BLaER1 treated with 17β-estradiol and CSF1 and Interleukin-3, amounts not matched to agents 10 nM and 100 nM (cell line): Measurements from ENCODE around the gene ARHGAP4.

Experiments used
- H3K27ac ChIP-seq, 11 experiments: shearing (Covaris generic); formaldehyde crosslinking; 2 replicates each; pipeline ENCODE4 v1.8.1; 2022
- H3K27me3 ChIP-seq, 11 experiments: shearing (Covaris generic); formaldehyde crosslinking; 2 replicates each; pipeline ENCODE4 v1.8.1; 2022
- H3K36me3 ChIP-seq, 11 experiments: shearing (Covaris generic); formaldehyde crosslinking; 2 replicates each; pipeline ENCODE4 v1.8.1; 2022
- H3K4me1 ChIP-seq, 10 experiments: shearing (Covaris generic); formaldehyde crosslinking; 2 replicates each; pipeline ENCODE4 v1.8.1; 2022
- H3K4me2 ChIP-seq, 11 experiments: shearing (Covaris generic); formaldehyde crosslinking; 2 replicates each; pipeline ENCODE4 v1.8.1; 2022
- H3K4me3 ChIP-seq, 10 experiments: shearing (Covaris generic); formaldehyde crosslinking; 2 replicates each; pipeline ENCODE4 v1.8.1; 2022
- H3K9ac ChIP-seq, 11 experiments: shearing (Covaris generic); formaldehyde crosslinking; 2 replicates each; pipeline ENCODE4 v1.8.1; 2022
- H3K9me3 ChIP-seq, 11 experiments: shearing (Covaris generic); formaldehyde crosslinking; replicated peaks in 1 of 11; 2 replicates each; pipeline ENCODE4 v1.8.1; 2022
- H4K20me1 ChIP-seq, 11 experiments: shearing (Covaris generic); formaldehyde crosslinking; 2 replicates each; pipeline ENCODE4 v1.8.1; 2022
- Cebpa-rat ChIP-seq, 11 experiments: shearing (Covaris generic); IDR thresholded peaks; 2 replicates each; pipeline ENCODE4 v1.8.1; 2022

Gene ARHGAP4

DNA sequence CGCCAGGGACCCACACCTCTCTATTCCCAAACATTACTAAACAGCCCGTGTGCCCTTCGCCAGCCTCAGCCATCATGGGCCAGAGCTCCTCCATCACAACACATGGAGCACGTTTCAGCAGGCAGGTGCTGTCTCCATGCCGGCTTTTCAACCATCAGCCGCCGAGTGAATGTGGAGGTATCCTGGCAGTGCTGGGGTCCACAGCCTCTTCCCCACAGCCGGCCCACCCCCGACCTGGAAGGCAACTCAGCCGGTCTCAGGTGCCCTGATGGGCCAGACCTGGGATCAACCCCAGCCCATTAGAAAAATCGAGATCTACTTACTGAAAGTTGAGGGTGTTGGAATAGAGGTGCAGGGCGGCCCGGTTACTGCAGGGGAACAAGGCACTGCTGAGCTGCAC lies 5.7 kb upstream of the ARHGAP4 start:
- Histone ChIP-seq H3K36me3 (peaks cover 25 to 42% (median 38%) of the 10 kb centered on the region in 11 experiments; a peak in 21 of 22 replicates), H3K9ac (peak overlapping the region in 8 of 11 experiments; percentile 32 to 99 (median 56); a peak in 9 of 22 replicates), H4K20me1 (peaks cover 74 to 93% (median 86%) of the 10 kb centered on the region in 11 experiments), H3K4me3 (no peak overlapping the region), H3K4me1 (peaks cover 49 to 77% (median 64%) of the 10 kb centered on the region in 10 experiments), H3K27ac (peak overlapping the region in 6 of 11 experiments; percentile 4 to 100 (median 46); a peak in 5 of 22 replicates), H3K4me2 (peak overlapping the region in 8 of 11 experiments; percentile 0 to 96 (median 32); a peak in 6 of 22 replicates), H3K27me3 (peaks cover 60 to 81% (median 70%) of the 10 kb centered on the region in 11 experiments), H3K9me3 (peaks cover 0 to 9% (median 0%) of the 10 kb centered on the region in 11 experiments; a peak in 1 of 22 replicates)
- TF ChIP-seq Cebpa-rat (IDR thresholded peaks at IDR 0.05), result no peak

DNA sequence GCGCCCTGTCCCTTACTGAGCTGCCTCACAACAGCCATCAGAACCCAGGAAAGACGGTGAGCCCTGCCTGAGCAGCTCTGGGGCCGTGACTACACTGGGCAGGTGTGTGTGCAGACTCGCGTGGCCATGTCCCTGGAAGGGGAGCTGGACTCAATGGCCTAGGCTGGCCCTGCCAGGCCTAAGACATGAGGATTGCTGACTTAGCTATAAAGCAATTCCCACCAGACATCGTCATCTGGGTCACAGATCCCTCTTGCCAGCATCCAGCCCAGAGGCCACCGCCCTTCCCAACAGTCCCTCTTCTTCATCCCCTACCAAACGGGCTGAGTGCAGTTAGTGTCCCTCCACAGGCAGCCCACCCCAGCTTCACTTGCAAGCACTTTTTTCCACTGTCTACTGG lies 5.1 kb upstream of the ARHGAP4 start:
- Histone ChIP-seq H3K9ac (peak overlapping the region in 9 of 11 experiments; percentile 32 to 99 (median 63); a peak in 10 of 22 replicates), H3K4me2 (peak overlapping the region in 8 of 11 experiments; percentile 0 to 96 (median 32); a peak in 7 of 22 replicates), H3K9me3 (peaks cover 0 to 13% (median 0%) of the 10 kb centered on the region in 11 experiments; a peak in 3 of 22 replicates), H4K20me1 (peaks cover 80 to 93% (median 88%) of the 10 kb centered on the region in 11 experiments), H3K4me1 (peaks cover 54 to 82% (median 70%) of the 10 kb centered on the region in 10 experiments), H3K27ac (peak overlapping the region in 7 of 11 experiments; percentile 10 to 100 (median 97); a peak in 8 of 22 replicates), H3K36me3 (peaks cover 25 to 42% (median 38%) of the 10 kb centered on the region in 11 experiments; a peak in 21 of 22 replicates), H3K27me3 (peaks cover 57 to 79% (median 64%) of the 10 kb centered on the region in 11 experiments), H3K4me3 (no peak overlapping the region)
- no peak for TF ChIP-seq Cebpa-rat (IDR thresholded peaks at IDR 0.05)

DNA sequence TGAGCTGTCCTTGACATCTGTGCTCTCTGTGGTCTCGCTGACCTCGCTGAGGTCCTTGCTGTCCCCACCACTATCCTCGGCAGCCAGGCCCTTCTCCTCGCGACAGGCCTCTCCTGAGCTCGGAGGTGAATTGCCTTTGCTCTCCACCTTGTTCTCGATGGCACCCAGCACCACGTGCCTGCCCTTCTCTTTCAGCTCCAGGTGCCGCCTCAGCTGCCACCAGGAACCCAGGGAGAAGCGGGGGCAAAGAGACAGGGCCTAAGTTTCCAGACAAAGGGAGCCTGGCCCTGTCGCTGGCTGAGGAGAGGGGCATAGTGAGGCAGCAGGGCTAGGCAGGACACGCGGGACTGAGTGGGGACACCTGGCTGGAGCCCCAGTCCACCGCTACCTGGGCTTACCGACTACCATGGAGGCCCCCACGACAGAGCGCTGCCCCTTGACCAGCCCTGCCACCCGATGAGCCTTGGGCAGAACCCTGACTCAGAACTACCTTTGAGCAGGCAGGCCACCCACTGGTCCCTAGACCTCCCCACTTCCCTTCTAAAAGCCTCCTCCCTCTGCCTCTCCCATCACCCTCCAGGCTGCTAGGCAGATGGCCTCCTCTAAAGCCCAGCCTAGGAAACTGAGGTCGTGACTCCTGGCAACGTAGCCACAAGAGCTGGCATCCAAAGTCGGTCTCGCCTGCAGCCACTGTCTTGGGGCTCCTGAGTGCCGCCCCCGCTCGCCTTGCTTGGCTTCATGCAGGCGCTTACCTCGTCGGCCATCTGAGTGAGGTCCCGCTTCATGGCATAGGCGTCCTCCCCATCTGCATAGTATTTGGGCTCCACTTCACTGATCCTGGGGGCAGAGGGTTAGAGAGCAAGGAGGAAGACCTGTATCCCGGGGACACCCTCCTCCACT lies 4.2 kb upstream of the ARHGAP4 start:
- no peak for TF ChIP-seq Cebpa-rat (IDR thresholded peaks at IDR 0.05)
- Histone ChIP-seq H3K27me3 (peaks cover 58 to 79% (median 64%) of the 10 kb centered on the region in 11 experiments), H3K27ac (peak overlapping the region in 10 of 11 experiments; percentile 10 to 100 (median 96); a peak in 17 of 22 replicates), H3K9me3 (peaks cover 0 to 21% (median 0%) of the 10 kb centered on the region in 11 experiments; a peak in 3 of 22 replicates), H4K20me1 (peaks cover 80 to 93% (median 91%) of the 10 kb centered on the region in 11 experiments), H3K4me3 (no peak overlapping the region), H3K4me1 (peaks cover 55 to 82% (median 72%) of the 10 kb centered on the region in 10 experiments), H3K4me2 (peak overlapping the region; percentile 79 to 99 (median 92)), H3K36me3 (peaks cover 25 to 42% (median 38%) of the 10 kb centered on the region in 11 experiments; a peak in 21 of 22 replicates), H3K9ac (peak overlapping the region; percentile 9 to 99 (median 60); a peak in 17 of 22 replicates)

DNA sequence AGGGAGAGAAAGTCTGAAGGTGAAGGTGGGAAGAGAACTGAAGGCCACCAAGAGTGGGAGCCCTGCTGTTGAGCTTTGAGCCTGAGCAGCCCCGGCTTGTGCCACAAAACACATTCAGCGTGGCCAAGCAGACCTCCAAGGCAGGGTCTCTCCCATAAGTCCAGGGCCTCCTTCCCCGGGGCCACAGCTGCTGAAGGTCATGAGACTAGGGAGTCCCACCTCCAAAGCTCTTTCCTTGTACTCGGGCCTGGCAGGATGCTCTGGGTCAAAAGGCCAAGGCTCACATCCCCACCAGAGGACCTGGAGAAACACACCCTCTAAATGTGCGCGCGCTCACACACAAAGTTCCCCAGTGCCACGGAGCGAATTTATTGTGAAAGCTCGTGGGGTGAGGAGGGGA lies 3.5 kb upstream of the ARHGAP4 start:
- H3K9me3 ChIP-seq, result peaks cover 0 to 23% (median 0%) of the 10 kb centered on the region in 11 experiments; a peak in 3 of 22 replicates
- H3K4me3 ChIP-seq, result peak overlapping the region in 8 of 10 experiments; percentile 33 to 75 (median 53); a peak in 7 of 20 replicates
- peaks cover 63 to 84% (median 69%) of the 10 kb centered on the region in 11 experiments for H3K27me3 ChIP-seq
- H3K4me1 ChIP-seq, result peaks cover 62 to 89% (median 78%) of the 10 kb centered on the region in 10 experiments
- peak overlapping the region; percentile 79 to 99 (median 92) for H3K4me2 ChIP-seq
- no peak for TF ChIP-seq Cebpa-rat (IDR thresholded peaks at IDR 0.05)
- H3K9ac ChIP-seq, result peak overlapping the region; percentile 8 to 99 (median 60); a peak in 16 of 22 replicates
- peaks cover 25 to 42% (median 38%) of the 10 kb centered on the region in 11 experiments; a peak in 21 of 22 replicates for H3K36me3 ChIP-seq
- peaks cover 80 to 97% (median 95%) of the 10 kb centered on the region in 11 experiments for H4K20me1 ChIP-seq
- peak overlapping the region in 10 of 11 experiments; percentile 35 to 100 (median 96); a peak in 19 of 22 replicates for H3K27ac ChIP-seq

- Histone ChIP-seq H3K4me3 (peak overlapping the region; percentile 33 to 75 (median 58); a peak in 19 of 20 replicates), H3K9ac (peak overlapping the region in 9 of 11 experiments; percentile 41 to 99 (median 63); a peak in 17 of 22 replicates), H3K27me3 (peaks cover 63 to 84% (median 69%) of the 10 kb centered on the region in 11 experiments), H3K9me3 (peaks cover 0 to 23% (median 0%) of the 10 kb centered on the region in 11 experiments; a peak in 3 of 22 replicates), H3K27ac (peak overlapping the region in 10 of 11 experiments; percentile 35 to 100 (median 96); a peak in 20 of 22 replicates), H3K4me2 (peak overlapping the region; percentile 79 to 99 (median 92)), H4K20me1 (peaks cover 81 to 97% (median 95%) of the 10 kb centered on the region in 11 experiments), H3K36me3 (peaks cover 25 to 42% (median 38%) of the 10 kb centered on the region in 11 experiments; a peak in 21 of 22 replicates), H3K4me1 (peaks cover 66 to 93% (median 82%) of the 10 kb centered on the region in 10 experiments)
- TF ChIP-seq Cebpa-rat (IDR thresholded peaks at IDR 0.05), result no peak
Measured at GRCh38 chrX:153928846-153929245, 2.8 kb upstream of the ARHGAP4 start.

GRCh38 chrX:153927922-153928760 lies 2.1 kb upstream of the ARHGAP4 start:
- Histone ChIP-seq H3K27ac (peak overlapping the region; percentile 82 to 100 (median 96)), H3K27me3 (peaks cover 63 to 84% (median 69%) of the 10 kb centered on the region in 11 experiments), H3K36me3 (peaks cover 25 to 39% (median 35%) of the 10 kb centered on the region in 11 experiments; a peak in 21 of 22 replicates), H3K4me1 (peaks cover 66 to 93% (median 84%) of the 10 kb centered on the region in 10 experiments), H3K4me2 (peak overlapping the region; percentile 87 to 99 (median 92)), H4K20me1 (peaks cover 81 to 97% (median 95%) of the 10 kb centered on the region in 11 experiments), H3K4me3 (peak overlapping the region; percentile 58 to 78 (median 69)), H3K9ac (peak overlapping the region; percentile 82 to 100 (median 94)), H3K9me3 (peaks cover 0 to 23% (median 0%) of the 10 kb centered on the region in 11 experiments; a peak in 3 of 22 replicates)
- no peak for TF ChIP-seq Cebpa-rat (IDR thresholded peaks at IDR 0.05)

GRCh38 chrX:153927672-153927921 lies 1.5 kb upstream of the ARHGAP4 start:
- Histone ChIP-seq H3K4me3 (peak overlapping the region; percentile 58 to 78 (median 69)), H3K4me1 (peaks cover 67 to 93% (median 84%) of the 10 kb centered on the region in 10 experiments), H3K9me3 (peaks cover 0 to 23% (median 0%) of the 10 kb centered on the region in 11 experiments; a peak in 3 of 22 replicates), H4K20me1 (peaks cover 81 to 97% (median 95%) of the 10 kb centered on the region in 11 experiments), H3K9ac (peak overlapping the region; percentile 82 to 100 (median 94)), H3K27ac (peak overlapping the region; percentile 82 to 100 (median 96)), H3K4me2 (peak overlapping the region; percentile 87 to 99 (median 92)), H3K36me3 (peaks cover 23 to 34% (median 30%) of the 10 kb centered on the region in 11 experiments; a peak in 21 of 22 replicates), H3K27me3 (peaks cover 63 to 84% (median 69%) of the 10 kb centered on the region in 11 experiments)
- no peak for TF ChIP-seq Cebpa-rat (IDR thresholded peaks at IDR 0.05)
